Vagina (tissue), 2 donors: ENCODE results near the gene ZNF518A.

Source experiments
- POLR2AphosphoS5 ChIP-seq, 2 donors: sonication (generic); formaldehyde crosslinking; IDR thresholded peaks; one replicate each; pipeline ENCODE4 v1.9.0; 2017; ENCODE audit warnings: antibody characterized with exemption in 2 of 2, mild to moderate bottlenecking in 2 of 2, low read depth in 1 of 2; ENCODE audit not compliant: insufficient read depth in 1 of 2
- TF ChIP-seq, protein P1 (sequence below), 3 experiments: fragments of 450-650 bp in 2 of 3; fragments of 200-600 bp in 1 of 3; sonication (generic) in 1 of 3; IDR thresholded peaks; one replicate each; pipeline ENCODE4 v1.5.1; 2017 to 2019; ENCODE audit warnings: antibody characterized with exemption in 3 of 3, mild to moderate bottlenecking in 2 of 3, moderate library complexity in 2 of 3

DNA sequence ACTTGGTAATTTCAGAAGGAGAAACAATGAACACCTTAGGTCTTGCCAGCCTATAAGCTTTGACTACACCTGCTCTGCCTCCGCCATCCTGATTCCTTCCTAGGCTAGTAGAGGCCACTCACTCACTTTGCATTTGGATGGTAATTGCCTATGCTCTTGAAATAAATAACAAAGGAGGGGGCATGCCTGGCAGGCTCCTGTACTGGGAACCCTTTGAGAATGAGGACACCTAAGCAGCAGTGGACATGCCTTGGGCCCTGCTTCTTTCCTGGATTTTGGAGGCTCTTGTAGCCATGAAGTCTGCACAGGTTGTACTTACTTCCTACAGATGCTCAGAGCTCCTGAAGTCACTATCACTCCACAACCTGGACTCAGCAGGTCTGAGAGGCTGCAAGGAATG, 75.5 kb downstream of the ZNF518A start:
- TF ChIP-seq, protein P1, sequence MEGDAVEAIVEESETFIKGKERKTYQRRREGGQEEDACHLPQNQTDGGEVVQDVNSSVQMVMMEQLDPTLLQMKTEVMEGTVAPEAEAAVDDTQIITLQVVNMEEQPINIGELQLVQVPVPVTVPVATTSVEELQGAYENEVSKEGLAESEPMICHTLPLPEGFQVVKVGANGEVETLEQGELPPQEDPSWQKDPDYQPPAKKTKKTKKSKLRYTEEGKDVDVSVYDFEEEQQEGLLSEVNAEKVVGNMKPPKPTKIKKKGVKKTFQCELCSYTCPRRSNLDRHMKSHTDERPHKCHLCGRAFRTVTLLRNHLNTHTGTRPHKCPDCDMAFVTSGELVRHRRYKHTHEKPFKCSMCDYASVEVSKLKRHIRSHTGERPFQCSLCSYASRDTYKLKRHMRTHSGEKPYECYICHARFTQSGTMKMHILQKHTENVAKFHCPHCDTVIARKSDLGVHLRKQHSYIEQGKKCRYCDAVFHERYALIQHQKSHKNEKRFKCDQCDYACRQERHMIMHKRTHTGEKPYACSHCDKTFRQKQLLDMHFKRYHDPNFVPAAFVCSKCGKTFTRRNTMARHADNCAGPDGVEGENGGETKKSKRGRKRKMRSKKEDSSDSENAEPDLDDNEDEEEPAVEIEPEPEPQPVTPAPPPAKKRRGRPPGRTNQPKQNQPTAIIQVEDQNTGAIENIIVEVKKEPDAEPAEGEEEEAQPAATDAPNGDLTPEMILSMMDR (IDR thresholded peaks at IDR 0.05): no peak
- no peak for TF ChIP-seq POLR2AphosphoS5 (IDR thresholded peaks at IDR 0.05; ENCODE audit: insufficient read depth in 1 of 2, low read depth in 1 of 2)
